Muscle of leg (tissue), 11 donors: ENCODE data around the gene ACSS1. TPM values are rescaled to one million over a fixed set of nuclear protein-coding genes. Genes with fewer than 3 reads are reported as not detected.

ENCODE experiments used
- DNase-seq: peaks from one replicate; pipeline ENCODE4 v3.0.0; 2013
- H3K27ac ChIP-seq: one replicate; pipeline ENCODE4 v1.5.1; 2013; ENCODE audit warnings: mild to moderate bottlenecking, low read length, control low read depth
- H3K27me3 ChIP-seq: one replicate; pipeline ENCODE4 v1.6.1; 2013; ENCODE audit warnings: low read length; ENCODE audit not compliant: control insufficient read depth, insufficient read depth
- H3K36me3 ChIP-seq: one replicate; pipeline ENCODE4 v1.6.1; 2013; ENCODE audit warnings: low read length; ENCODE audit not compliant: control insufficient read depth, insufficient read depth
- H3K4me1 ChIP-seq: one replicate; pipeline ENCODE4 v1.6.1; 2013; ENCODE audit warnings: low read length; ENCODE audit not compliant: control insufficient read depth, insufficient read depth
- H3K4me3 ChIP-seq: one replicate; pipeline ENCODE4 v1.5.1; 2013; ENCODE audit warnings: low read length, control low read depth
- H3K9me3 ChIP-seq: replicated peaks from 2 replicates; pipeline ENCODE4 v1.6.1; 2013; ENCODE audit warnings: low read depth, low read length; ENCODE audit not compliant: control insufficient read depth
- WGBS: methylation state at CpG from one replicate; pipeline ENCODE4 v1.1.5; 2013; ENCODE audit warnings: missing lambda C conversion rate; ENCODE audit not compliant: insufficient coverage; 5-methylcytosine and 5-hydroxymethylcytosine counted together
- polyA plus RNA-seq, 8 donors: library from polyadenylated mRNA; unstranded; fragments of 120-200 nt; gene quantifications; one replicate each; pipeline versions ENCODE4 v1.2.1 to v1.2.3, GENCODE V29; 2013; ENCODE audit warnings: inconsistent platforms in 1 of 8, low replicate concordance in 1 of 8; ENCODE audit not compliant: insufficient read length in 8 of 8, insufficient read depth in 1 of 8
- total RNA-seq: library from RNA; stranded (reverse); fragments of 120-200 nt; gene quantifications from one replicate; pipeline ENCODE4 v1.2.4, GENCODE V29; 2013

Gene ACSS1
- total and polyA plus RNA-seq, 9 donors: 10.5 to 28.9 (median 21.2) TPM

GRCh38 chr20:25088267-25088666, 30.3 kb upstream of the ACSS1 start:
- Histone ChIP-seq H3K9me3 (no peaks in the 10 kb centered on the region), H3K27me3 (peaks cover 52% of the 10 kb centered on the region), H3K4me1 (peaks cover 16% of the 10 kb centered on the region), H3K27ac (no peak overlapping the region), H3K4me3 (no peak overlapping the region), H3K36me3 (no peaks in the 10 kb centered on the region)
- DNase-seq: no peak
- WGBS: 66% methylated on average over 4 of the region's 6 CpGs

- no peak overlapping the region for H3K4me3 ChIP-seq
- no CpG with 5 or more reads among the region's 4 CpGs for WGBS
Observed at GRCh38 chr20:25087186-25087929, 29.4 kb upstream of the ACSS1 start.

DNA sequence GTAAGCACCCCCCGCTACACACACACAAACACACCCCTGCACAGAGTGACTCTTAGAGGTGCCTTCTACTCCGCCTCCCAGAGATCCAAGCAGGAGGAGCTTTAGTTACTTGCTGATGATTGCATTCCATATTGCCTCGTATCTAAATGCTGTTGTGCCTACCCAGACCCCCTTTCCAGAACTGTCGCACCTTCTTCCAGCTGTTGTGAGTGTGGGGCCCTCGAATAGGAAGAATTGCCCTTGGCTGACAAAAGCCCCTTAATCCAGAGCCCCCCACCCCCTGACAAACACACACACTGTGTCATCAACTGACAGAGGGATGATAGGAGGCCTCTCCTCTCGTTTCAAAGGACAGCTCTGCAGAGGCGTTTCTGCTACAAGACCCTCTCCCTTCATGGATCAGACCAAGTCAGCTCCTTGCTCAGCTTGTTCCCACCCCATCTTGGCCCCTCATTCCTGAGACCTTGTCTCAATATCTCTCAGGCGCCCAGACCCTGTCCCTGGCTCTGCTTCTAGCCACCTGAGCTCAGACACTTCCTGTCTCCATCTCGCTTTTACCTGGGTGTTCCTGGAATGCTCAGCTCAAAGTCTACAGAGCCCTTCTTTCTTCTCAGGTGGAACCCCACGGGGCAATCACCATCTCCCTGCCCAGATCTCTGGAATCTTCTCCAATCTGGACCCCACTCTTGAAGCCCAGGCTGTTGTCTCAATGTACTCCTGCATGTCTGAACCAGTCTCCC, 28.0 kb upstream of the ACSS1 start:
- H3K4me3 ChIP-seq: no peak overlapping the region
- H3K4me1 ChIP-seq: peaks cover 17% of the 10 kb centered on the region
- no peaks in the 10 kb centered on the region for H3K9me3 ChIP-seq
- DNase-seq: no peak
- H3K27ac ChIP-seq: no peak overlapping the region
- WGBS: 61% methylated on average over 5 of the region's 10 CpGs
- peaks cover 72% of the 10 kb centered on the region for H3K27me3 ChIP-seq
- H3K36me3 ChIP-seq: no peaks in the 10 kb centered on the region

More at GRCh38 chr20:25087186-25087929, 29.4 kb upstream of the ACSS1 start:
- no peaks in the 10 kb centered on the region for H3K36me3 ChIP-seq
- no peaks in the 10 kb centered on the region for H3K9me3 ChIP-seq
- H3K27me3 ChIP-seq: peaks cover 61% of the 10 kb centered on the region
- DNase-seq: no peak
- peaks cover 17% of the 10 kb centered on the region for H3K4me1 ChIP-seq
- no peak overlapping the region for H3K27ac ChIP-seq

DNA sequence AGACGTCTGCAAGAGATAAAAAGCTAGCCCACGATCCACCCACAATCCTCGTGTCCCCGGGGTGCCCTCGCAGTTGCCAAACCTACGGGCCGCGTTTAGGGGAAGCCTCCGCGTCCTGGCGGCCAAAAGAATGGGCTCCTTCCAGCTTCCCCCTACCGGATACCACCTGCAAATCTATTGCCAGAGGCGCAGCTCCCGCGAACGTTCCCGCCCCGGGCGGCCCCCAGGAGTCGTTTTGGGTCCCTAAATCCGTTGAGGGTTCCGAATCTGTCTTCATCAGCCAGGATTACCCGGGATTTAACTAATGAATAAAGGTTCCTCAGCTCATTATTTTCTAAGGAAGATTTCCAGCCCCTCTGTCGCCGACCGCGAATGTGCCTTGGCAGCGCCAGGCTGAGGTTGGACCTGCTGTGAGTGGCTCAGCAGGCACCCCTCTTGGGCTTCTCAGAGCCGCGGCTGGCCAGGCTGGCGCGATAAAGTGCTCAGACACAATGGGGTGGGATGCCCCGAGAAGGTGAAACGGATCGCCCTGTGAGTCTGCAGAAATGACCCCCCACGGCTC, 26.8 kb upstream of the ACSS1 start:
- WGBS: 2% methylated on average over 29 of the region's 36 CpGs
- Histone ChIP-seq H3K36me3 (no peaks in the 10 kb centered on the region), H3K27me3 (peaks cover 72% of the 10 kb centered on the region), H3K27ac (no peak overlapping the region), H3K4me3 (no peak overlapping the region), H3K9me3 (no peaks in the 10 kb centered on the region), H3K4me1 (peaks cover 17% of the 10 kb centered on the region)
- DNase-seq: no peak

DNA sequence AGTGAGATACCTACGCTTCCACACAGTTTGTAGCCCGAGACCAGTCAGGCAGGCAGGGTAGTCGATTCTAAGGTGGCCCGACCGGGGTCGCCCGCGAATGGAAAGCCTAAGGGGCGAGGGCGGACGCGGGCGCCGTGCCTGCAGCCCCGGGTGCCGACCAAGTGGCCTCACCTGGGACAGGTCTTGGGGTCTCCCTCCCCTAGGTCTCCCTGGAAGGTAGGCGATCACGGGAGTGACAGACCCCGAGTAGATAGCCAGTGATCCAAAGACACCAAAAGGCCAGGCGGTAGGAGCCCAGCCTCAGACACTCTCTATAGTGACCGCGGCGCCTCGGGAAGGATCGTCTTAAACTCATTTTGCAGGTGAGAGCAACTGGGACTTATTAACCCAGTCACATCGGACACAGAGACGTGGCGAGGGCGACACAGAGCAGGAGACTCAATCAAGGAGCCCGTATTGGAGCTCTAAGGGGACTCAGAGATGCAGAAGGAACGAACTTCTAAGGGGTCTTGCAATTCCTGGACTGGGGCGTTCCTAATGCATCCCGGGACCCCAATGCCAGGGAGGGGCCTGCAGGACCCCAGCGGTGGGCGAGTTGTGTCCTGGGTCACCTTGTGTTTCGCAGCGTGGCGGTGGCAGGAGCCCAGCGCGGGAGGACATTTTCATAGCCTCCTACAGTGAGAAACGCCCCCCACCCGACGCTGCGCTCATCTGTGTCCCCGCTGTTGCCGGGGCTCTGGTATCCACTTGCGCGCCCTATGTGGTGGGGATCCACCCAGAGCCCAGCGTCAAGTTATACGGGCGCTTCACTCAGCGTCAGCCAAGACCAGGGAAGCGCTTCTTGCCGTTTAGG, 26.1 kb upstream of the ACSS1 start:
- Histone ChIP-seq H3K27ac (no peak overlapping the region), H3K27me3 (peaks cover 77% of the 10 kb centered on the region), H3K4me1 (peaks cover 17% of the 10 kb centered on the region), H3K9me3 (no peaks in the 10 kb centered on the region), H3K4me3 (no peak overlapping the region), H3K36me3 (no peaks in the 10 kb centered on the region)
- no peak for DNase-seq
- WGBS: 4% methylated on average over 54 of the region's 54 CpGs

- H3K36me3 ChIP-seq: no peaks in the 10 kb centered on the region
- peaks cover 81% of the 10 kb centered on the region for H3K27me3 ChIP-seq
- no peaks in the 10 kb centered on the region for H3K9me3 ChIP-seq
- H3K4me1 ChIP-seq: peaks cover 17% of the 10 kb centered on the region
- no peak for DNase-seq
- 4% methylated on average over 32 of the region's 44 CpGs for WGBS
- no peak overlapping the region for H3K27ac ChIP-seq
- no peak overlapping the region for H3K4me3 ChIP-seq
Observed at GRCh38 chr20:25083141-25083772, 25.3 kb upstream of the ACSS1 start.

- Histone ChIP-seq H3K27me3 (peaks cover 85% of the 10 kb centered on the region), H3K9me3 (no peaks in the 10 kb centered on the region), H3K4me3 (no peak overlapping the region), H3K4me1 (peaks cover 17% of the 10 kb centered on the region), H3K27ac (no peak overlapping the region), H3K36me3 (no peaks in the 10 kb centered on the region)
- 21% methylated on average over 6 of the region's 9 CpGs for whole genome bisulfite sequencing
- no peak for DNase-seq
Observed at GRCh38 chr20:25082498-25082873, 24.5 kb upstream of the ACSS1 start.

DNA sequence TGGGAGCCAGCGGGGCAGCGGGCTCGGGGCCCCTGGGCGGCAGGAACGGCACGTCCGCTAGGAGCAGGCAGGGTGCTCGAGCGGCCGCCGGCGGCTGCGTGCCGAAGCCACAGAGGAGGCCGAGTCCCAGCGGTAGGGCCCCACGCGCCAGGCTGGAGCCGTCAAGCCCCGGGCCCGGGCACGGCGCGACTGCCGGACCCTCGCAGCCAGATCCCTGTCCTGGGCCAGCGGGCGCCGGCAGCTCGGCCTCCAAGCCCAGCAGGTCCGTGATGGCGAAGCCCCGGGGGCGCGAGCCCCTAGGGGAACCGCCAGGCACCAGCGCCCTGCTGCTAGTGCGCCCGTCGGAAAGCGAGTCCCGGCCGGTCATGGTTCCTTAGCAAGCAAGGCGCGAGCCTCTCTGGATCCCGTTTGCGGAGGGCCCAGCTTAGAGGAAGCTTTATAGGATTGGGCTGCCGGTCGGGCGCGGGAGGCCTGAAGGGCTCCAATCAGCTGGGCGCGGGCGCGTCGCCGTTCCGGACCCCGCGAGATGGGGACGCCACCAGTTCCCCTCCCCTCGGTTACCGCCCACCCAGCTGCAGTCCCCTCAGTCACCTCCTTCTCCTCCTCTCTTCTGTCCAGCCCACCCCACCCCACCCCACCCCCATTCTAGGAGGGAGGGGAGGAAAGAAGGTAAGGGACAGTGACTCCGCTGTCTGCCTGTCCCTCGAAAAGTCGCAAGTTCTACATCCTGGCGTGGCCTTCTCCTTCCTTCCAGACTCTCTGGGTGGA, 24.0 kb upstream of the ACSS1 start, which contains the start of gene VSX1:
VSX1 (minus strand) TSS at position 412 of the 768 bp plus-strand sequence; CDS start at position 367, 45 bp downstream.
- H3K9me3 ChIP-seq: no peaks in the 10 kb centered on the region
- no peaks in the 10 kb centered on the region for H3K36me3 ChIP-seq
- peaks cover 87% of the 10 kb centered on the region for H3K27me3 ChIP-seq
- DNase-seq: no peak
- no peak within 1 kb of the TSS for H3K27ac ChIP-seq
- no peak within 1 kb of the TSS for H3K4me3 ChIP-seq
- peaks cover 17% of the 10 kb centered on the region for H3K4me1 ChIP-seq
- 3% methylated on average over 53 of the region's 67 CpGs for WGBS
